ENCODE measurements around the gene FBXO36. TPM values are rescaled to one million over a fixed set of nuclear protein-coding genes. Genes with fewer than 3 reads are reported as not detected.

Gene FBXO36
- total and polyA plus RNA-seq, 2 donors (not counting 1 experiment from before 2014, with no cell fraction given), result 3.5 to 5.0 TPM

DNA sequence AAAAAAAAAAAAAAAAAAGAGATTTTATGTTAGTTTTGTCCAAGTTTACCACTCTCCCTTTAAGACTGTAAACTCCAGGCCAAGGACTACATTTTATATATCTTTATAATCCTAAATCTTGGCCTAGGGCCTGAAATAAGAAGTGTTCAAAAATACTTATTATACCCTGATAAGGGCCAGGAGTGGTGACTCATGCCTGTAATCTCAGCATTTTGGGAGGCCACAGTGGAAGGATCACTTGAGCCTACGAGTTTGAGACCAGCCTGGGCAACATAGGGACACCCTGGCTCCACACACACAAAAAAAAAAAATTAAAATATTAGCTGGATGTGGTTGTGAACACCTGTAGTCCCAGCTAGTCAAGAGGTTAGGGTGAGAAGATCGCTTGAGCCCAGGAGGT lies 13.2 kb upstream of the FBXO36 start:
- H3K9ac ChIP-seq (ENCODE audit: insufficient read depth, low read length), result no peak overlapping the region
- H3K27me3 ChIP-seq (ENCODE audit: control insufficient read depth, insufficient read depth, low read length), result no peaks in the 10 kb centered on the region
- no peak overlapping the region for H2AFZ ChIP-seq (ENCODE audit: low read length)
- H3K79me2 ChIP-seq (ENCODE audit: control insufficient read depth, insufficient read depth, low read length), result peaks cover 90% of the 10 kb centered on the region
- H3K27ac ChIP-seq (ENCODE audit: insufficient read depth, low read length), result no peak overlapping the region
- no peaks in the 10 kb centered on the region for H3K4me1 ChIP-seq (ENCODE audit: control insufficient read depth, extremely low read depth, insufficient read depth, low read length)
- no peak overlapping the region for H3K4me2 ChIP-seq (ENCODE audit: extremely low read depth, insufficient read depth, low read length)
- H3K36me3 ChIP-seq (ENCODE audit: control insufficient read depth, insufficient read depth, low read length), result peaks cover 3% of the 10 kb centered on the region
- H4K20me1 ChIP-seq (ENCODE audit: control insufficient read depth, extremely low read depth, insufficient read depth, low read length), result peaks cover 11% of the 10 kb centered on the region
- peak in 1 of 2 donors; percentile 26 for DNase-seq (ENCODE audit: low read depth in 2 of 2)
- no peak for TF ChIP-seq EZH2 (IDR thresholded peaks at IDR 0.05; ENCODE audit: low read length, missing control alignments)
- no peak overlapping the region for H3K4me3 ChIP-seq (replicated peaks in 1 of 4; ENCODE audit: control extremely low read depth in 1 of 4, insufficient read depth in 1 of 4, low read depth in 3 of 4, low read length in 4 of 4)
- H3K9me3 ChIP-seq (ENCODE audit: control insufficient read depth, insufficient read depth, low read depth, low read length), result no peaks in the 10 kb centered on the region

- peaks cover 10% of the 10 kb centered on the region for H4K20me1 ChIP-seq (ENCODE audit: control insufficient read depth, extremely low read depth, insufficient read depth, low read length)
- no peak for DNase-seq (ENCODE audit: low read depth in 2 of 2)
- no peak overlapping the region for H2AFZ ChIP-seq (ENCODE audit: low read length)
- H3K27me3 ChIP-seq (ENCODE audit: control insufficient read depth, insufficient read depth, low read length), result no peaks in the 10 kb centered on the region
- no peaks in the 10 kb centered on the region for H3K4me1 ChIP-seq (ENCODE audit: control insufficient read depth, extremely low read depth, insufficient read depth, low read length)
- no peak for TF ChIP-seq EZH2 (IDR thresholded peaks at IDR 0.05; ENCODE audit: low read length, missing control alignments)
- TF ChIP-seq, protein P1, sequence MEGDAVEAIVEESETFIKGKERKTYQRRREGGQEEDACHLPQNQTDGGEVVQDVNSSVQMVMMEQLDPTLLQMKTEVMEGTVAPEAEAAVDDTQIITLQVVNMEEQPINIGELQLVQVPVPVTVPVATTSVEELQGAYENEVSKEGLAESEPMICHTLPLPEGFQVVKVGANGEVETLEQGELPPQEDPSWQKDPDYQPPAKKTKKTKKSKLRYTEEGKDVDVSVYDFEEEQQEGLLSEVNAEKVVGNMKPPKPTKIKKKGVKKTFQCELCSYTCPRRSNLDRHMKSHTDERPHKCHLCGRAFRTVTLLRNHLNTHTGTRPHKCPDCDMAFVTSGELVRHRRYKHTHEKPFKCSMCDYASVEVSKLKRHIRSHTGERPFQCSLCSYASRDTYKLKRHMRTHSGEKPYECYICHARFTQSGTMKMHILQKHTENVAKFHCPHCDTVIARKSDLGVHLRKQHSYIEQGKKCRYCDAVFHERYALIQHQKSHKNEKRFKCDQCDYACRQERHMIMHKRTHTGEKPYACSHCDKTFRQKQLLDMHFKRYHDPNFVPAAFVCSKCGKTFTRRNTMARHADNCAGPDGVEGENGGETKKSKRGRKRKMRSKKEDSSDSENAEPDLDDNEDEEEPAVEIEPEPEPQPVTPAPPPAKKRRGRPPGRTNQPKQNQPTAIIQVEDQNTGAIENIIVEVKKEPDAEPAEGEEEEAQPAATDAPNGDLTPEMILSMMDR (conservative IDR thresholded peaks at IDR 0.05 in 1 of 2, IDR thresholded peaks at IDR 0.05 in 1 of 2; ENCODE audit: low read depth in 1 of 2, low read length in 2 of 2), result no peak
- H3K9me3 ChIP-seq (ENCODE audit: control insufficient read depth, insufficient read depth, low read depth, low read length), result no peaks in the 10 kb centered on the region
- H3K4me3 ChIP-seq (replicated peaks in 1 of 4; ENCODE audit: control extremely low read depth in 1 of 4, insufficient read depth in 1 of 4, low read depth in 3 of 4, low read length in 4 of 4), result no peak overlapping the region
- H3K79me2 ChIP-seq (ENCODE audit: control insufficient read depth, insufficient read depth, low read length), result peaks cover 91% of the 10 kb centered on the region
- no peak overlapping the region for H3K27ac ChIP-seq (ENCODE audit: insufficient read depth, low read length)
- H3K36me3 ChIP-seq (ENCODE audit: control insufficient read depth, insufficient read depth, low read length), result peaks cover 3% of the 10 kb centered on the region
- H3K9ac ChIP-seq (ENCODE audit: insufficient read depth, low read length), result no peak overlapping the region
- H3K4me2 ChIP-seq (ENCODE audit: extremely low read depth, insufficient read depth, low read length), result no peak overlapping the region
These were observed 12.0 kb upstream of the FBXO36 start for GRCh38 chr2:229910147-229910831.

DNA sequence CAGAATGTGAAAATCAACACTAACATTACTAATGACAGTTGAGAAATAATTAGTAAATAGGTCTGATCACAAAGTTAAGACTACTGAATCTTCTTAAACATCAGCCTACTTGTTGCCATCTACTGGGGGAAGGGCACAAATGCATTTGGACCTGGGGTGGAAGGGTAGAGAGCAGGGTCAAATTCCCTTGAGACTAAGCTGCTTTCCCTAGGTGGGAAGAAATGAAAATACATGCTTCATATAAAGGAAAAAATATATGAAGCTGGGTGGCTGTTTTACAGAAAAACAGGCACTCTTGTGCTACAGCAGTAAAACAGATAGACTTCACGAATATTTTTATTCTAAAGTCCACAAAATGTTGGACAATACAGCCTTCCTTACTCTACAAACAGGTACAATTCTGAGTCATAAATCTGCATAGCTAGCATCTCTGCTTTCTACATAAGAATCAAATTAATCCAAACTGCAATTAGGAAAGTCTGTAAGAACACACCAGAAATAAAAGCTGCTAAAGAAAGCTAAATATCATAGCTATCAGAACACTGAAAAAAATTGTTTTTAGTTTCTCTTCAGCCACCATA lies 11.4 kb upstream of the FBXO36 start:
- no peak overlapping the region for H3K4me3 ChIP-seq (replicated peaks in 1 of 4; ENCODE audit: control extremely low read depth in 1 of 4, insufficient read depth in 1 of 4, low read depth in 3 of 4, low read length in 4 of 4)
- H3K4me2 ChIP-seq (ENCODE audit: extremely low read depth, insufficient read depth, low read length), result no peak overlapping the region
- H3K9ac ChIP-seq (ENCODE audit: insufficient read depth, low read length), result no peak overlapping the region
- no peaks in the 10 kb centered on the region for H3K9me3 ChIP-seq (ENCODE audit: control insufficient read depth, insufficient read depth, low read depth, low read length)
- H2AFZ ChIP-seq (ENCODE audit: low read length), result no peak overlapping the region
- H3K36me3 ChIP-seq (ENCODE audit: control insufficient read depth, insufficient read depth, low read length), result peaks cover 3% of the 10 kb centered on the region
- H4K20me1 ChIP-seq (ENCODE audit: control insufficient read depth, extremely low read depth, insufficient read depth, low read length), result peaks cover 8% of the 10 kb centered on the region
- no peak overlapping the region for H3K27ac ChIP-seq (ENCODE audit: insufficient read depth, low read length)
- peak in 1 of 2 donors; percentile 31 for DNase-seq (ENCODE audit: low read depth in 2 of 2)
- H3K27me3 ChIP-seq (ENCODE audit: control insufficient read depth, insufficient read depth, low read length), result no peaks in the 10 kb centered on the region
- no peaks in the 10 kb centered on the region for H3K4me1 ChIP-seq (ENCODE audit: control insufficient read depth, extremely low read depth, insufficient read depth, low read length)
- peaks cover 91% of the 10 kb centered on the region for H3K79me2 ChIP-seq (ENCODE audit: control insufficient read depth, insufficient read depth, low read length)
- TF ChIP-seq, protein P1 (conservative IDR thresholded peaks at IDR 0.05 in 1 of 2, IDR thresholded peaks at IDR 0.05 in 1 of 2; ENCODE audit: low read depth in 1 of 2, low read length in 2 of 2), result peak in 1 of 2 donors; percentile 49
- no peak for TF ChIP-seq EZH2 (IDR thresholded peaks at IDR 0.05; ENCODE audit: low read length, missing control alignments)

Data from fibroblast of lung (primary cell).